ENCODE results near the gene DISC1.

Gene DISC1

DNA sequence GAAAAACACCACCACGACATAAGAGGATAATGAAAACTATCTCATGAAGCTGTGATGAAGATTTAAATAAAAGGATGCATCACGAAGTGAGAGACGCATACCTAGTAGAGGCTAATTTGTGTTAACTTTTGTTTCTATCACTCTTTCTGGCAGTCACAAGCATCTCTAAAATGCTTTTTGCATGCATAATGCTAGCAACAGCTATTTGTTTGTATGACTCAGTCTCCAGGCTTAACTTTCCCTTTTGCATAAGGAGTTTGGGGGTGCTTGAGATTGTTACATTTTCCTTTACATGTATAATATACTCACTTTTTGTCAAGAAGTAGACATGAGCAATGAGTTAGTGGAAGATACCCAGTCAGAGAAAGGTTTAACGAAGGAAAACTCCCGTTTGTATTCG is 385.4 kb downstream of the DISC1 start:
- TF ChIP-seq, protein P1, sequence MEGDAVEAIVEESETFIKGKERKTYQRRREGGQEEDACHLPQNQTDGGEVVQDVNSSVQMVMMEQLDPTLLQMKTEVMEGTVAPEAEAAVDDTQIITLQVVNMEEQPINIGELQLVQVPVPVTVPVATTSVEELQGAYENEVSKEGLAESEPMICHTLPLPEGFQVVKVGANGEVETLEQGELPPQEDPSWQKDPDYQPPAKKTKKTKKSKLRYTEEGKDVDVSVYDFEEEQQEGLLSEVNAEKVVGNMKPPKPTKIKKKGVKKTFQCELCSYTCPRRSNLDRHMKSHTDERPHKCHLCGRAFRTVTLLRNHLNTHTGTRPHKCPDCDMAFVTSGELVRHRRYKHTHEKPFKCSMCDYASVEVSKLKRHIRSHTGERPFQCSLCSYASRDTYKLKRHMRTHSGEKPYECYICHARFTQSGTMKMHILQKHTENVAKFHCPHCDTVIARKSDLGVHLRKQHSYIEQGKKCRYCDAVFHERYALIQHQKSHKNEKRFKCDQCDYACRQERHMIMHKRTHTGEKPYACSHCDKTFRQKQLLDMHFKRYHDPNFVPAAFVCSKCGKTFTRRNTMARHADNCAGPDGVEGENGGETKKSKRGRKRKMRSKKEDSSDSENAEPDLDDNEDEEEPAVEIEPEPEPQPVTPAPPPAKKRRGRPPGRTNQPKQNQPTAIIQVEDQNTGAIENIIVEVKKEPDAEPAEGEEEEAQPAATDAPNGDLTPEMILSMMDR (IDR thresholded peaks at IDR 0.05; ENCODE audit: low read depth, low read length): no peak
- TF ChIP-seq EZH2phosphoT487 (IDR thresholded peaks at IDR 0.05; ENCODE audit: low read depth): no peak
- Histone ChIP-seq H2AFZ (ENCODE audit: low read depth, low read length) (no peak overlapping the region), H3K27ac (ENCODE audit: low read length) (no peak overlapping the region), H3K36me3 (replicated peaks; ENCODE audit: low read depth, low read length) (no peaks in the 10 kb centered on the region), H4K20me1 (ENCODE audit: insufficient read depth, low read length) (no peaks in the 10 kb centered on the region), H3K79me2 (ENCODE audit: low read length) (no peaks in the 10 kb centered on the region), H3K4me3 (ENCODE audit: low read length) (no peak overlapping the region), H3K4me2 (ENCODE audit: low read length) (no peak overlapping the region), H3K27me3 (ENCODE audit: low read depth, low read length) (peaks cover 14% of the 10 kb centered on the region; the same call in 1 of the 2 replicates), H3K9ac (ENCODE audit: low read length) (no peak overlapping the region), H3K4me1 (ENCODE audit: low read length) (no peaks in the 10 kb centered on the region), H3K9me3 (ENCODE audit: insufficient read depth, low read length) (no peaks in the 10 kb centered on the region)

DNA sequence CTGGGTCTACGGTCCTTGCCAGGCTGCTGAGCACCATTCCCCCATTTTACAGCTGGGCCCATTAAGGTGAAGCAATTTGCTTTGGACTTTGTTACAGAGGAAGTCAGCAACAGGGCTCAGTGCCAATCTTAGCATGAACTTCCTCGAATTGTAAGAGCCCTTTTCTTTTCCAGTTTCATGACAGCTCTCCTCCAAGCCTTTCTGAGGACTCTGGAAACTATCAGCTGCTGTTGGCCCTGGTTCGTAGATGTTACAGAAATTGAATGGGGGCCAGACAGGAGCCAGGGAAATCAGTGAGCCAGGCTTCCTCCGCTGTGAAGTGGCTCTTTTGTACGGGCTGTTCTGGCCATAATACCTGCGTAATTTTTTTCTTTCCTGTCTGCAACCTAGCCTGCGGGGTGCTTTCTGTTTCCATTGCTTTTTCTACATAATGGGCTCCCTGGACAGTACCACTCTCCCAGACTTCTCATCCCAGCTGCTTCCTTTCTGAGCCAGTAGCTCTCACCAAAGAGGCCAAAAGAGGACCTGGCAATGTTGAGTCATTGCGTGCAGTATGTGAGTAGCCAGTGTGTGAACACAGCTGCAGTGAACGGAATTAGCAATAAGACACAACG is 386.3 kb downstream of the DISC1 start:
- Histone ChIP-seq H3K36me3 (replicated peaks; ENCODE audit: low read depth, low read length) (no peaks in the 10 kb centered on the region), H3K4me3 (ENCODE audit: low read length) (no peak overlapping the region), H3K27ac (ENCODE audit: low read length) (no peak overlapping the region), H3K9me3 (ENCODE audit: insufficient read depth, low read length) (no peaks in the 10 kb centered on the region), H3K27me3 (ENCODE audit: low read depth, low read length) (peaks cover 20% of the 10 kb centered on the region), H3K79me2 (ENCODE audit: low read length) (no peaks in the 10 kb centered on the region), H4K20me1 (ENCODE audit: insufficient read depth, low read length) (no peaks in the 10 kb centered on the region), H3K4me2 (ENCODE audit: low read length) (no peak overlapping the region), H3K4me1 (ENCODE audit: low read length) (no peaks in the 10 kb centered on the region), H3K9ac (ENCODE audit: low read length) (no peak overlapping the region), H2AFZ (ENCODE audit: low read depth, low read length) (no peak overlapping the region)
- TF ChIP-seq, protein P1 (IDR thresholded peaks at IDR 0.05; ENCODE audit: low read depth, low read length): no peak
- no peak for TF ChIP-seq EZH2phosphoT487 (IDR thresholded peaks at IDR 0.05; ENCODE audit: low read depth)

DNA sequence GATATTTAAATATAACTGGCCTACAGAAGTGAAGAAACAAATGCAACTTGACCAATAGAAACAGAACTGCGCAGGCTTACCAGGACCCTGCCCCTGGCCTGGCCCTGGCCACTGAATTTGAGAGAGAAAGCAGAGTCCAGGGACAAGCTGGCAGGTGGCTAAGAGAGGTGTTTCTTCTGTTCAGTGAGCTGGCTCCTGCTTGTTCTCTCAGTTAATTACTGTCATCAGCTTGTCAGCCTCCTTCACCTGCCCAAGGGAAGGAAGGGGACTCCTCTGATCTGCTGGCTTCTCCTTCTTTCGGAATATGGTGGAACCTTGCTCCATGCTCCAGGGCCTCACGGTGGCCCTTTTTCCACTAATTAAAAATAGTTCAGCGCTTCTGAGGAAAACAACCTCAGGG is 388.4 kb downstream of the DISC1 start:
- Histone ChIP-seq H3K27ac (ENCODE audit: low read length) (no peak overlapping the region), H3K27me3 (ENCODE audit: low read depth, low read length) (peaks cover 24% of the 10 kb centered on the region), H3K79me2 (ENCODE audit: low read length) (no peaks in the 10 kb centered on the region), H3K9me3 (ENCODE audit: insufficient read depth, low read length) (no peaks in the 10 kb centered on the region), H3K36me3 (replicated peaks; ENCODE audit: low read depth, low read length) (no peaks in the 10 kb centered on the region), H4K20me1 (ENCODE audit: insufficient read depth, low read length) (no peaks in the 10 kb centered on the region), H3K4me2 (ENCODE audit: low read length) (no peak overlapping the region), H2AFZ (ENCODE audit: low read depth, low read length) (no peak overlapping the region), H3K9ac (ENCODE audit: low read length) (no peak overlapping the region), H3K4me3 (ENCODE audit: low read length) (no peak overlapping the region), H3K4me1 (ENCODE audit: low read length) (no peaks in the 10 kb centered on the region)
- TF ChIP-seq EZH2phosphoT487 (IDR thresholded peaks at IDR 0.05; ENCODE audit: low read depth): no peak
- TF ChIP-seq, protein P1 (IDR thresholded peaks at IDR 0.05; ENCODE audit: low read depth, low read length): no peak

DNA sequence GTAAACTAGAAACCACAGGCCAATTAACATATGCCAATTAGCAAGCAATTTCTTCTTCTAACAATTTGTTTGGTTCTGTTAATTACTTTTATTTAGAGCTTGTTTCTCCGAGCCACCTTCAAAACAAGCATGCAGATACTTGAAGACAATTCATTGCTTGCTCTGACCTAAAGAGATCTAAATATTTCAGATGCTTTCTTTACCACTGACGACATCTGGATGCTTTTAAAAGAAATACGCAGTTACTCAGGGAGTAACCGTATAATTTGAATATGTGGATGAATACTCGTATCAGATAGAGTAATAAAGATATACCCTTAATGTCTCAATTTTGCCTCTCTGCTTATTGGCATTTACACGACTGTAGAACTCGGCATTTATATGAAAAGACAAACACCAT is 390.0 kb downstream of the DISC1 start:
- Histone ChIP-seq H3K79me2 (ENCODE audit: low read length) (no peaks in the 10 kb centered on the region), H3K9ac (ENCODE audit: low read length) (no peak overlapping the region), H3K4me3 (ENCODE audit: low read length) (no peak overlapping the region), H3K36me3 (replicated peaks; ENCODE audit: low read depth, low read length) (no peaks in the 10 kb centered on the region), H3K27me3 (ENCODE audit: low read depth, low read length) (peaks cover 24% of the 10 kb centered on the region), H3K4me2 (ENCODE audit: low read length) (no peak overlapping the region), H3K4me1 (ENCODE audit: low read length) (no peaks in the 10 kb centered on the region), H4K20me1 (ENCODE audit: insufficient read depth, low read length) (no peaks in the 10 kb centered on the region), H3K9me3 (ENCODE audit: insufficient read depth, low read length) (no peaks in the 10 kb centered on the region), H3K27ac (ENCODE audit: low read length) (no peak overlapping the region), H2AFZ (ENCODE audit: low read depth, low read length) (no peak overlapping the region)
- TF ChIP-seq, protein P1 (IDR thresholded peaks at IDR 0.05; ENCODE audit: low read depth, low read length): no peak
- TF ChIP-seq EZH2phosphoT487 (IDR thresholded peaks at IDR 0.05; ENCODE audit: low read depth): no peak
